Gastrocnemius medialis (tissue), 4 donors: ENCODE measurements around the gene ZDHHC13. TPM values are rescaled to one million over a fixed set of nuclear protein-coding genes. Genes with fewer than 3 reads are reported as not detected.

Experiments
- ATAC-seq, 2 donors: fragments of 150-250 bp; one replicate each; pipeline ENCODE4 v1.9.1; 2016
- DNase-seq, 2 donors: peaks; one replicate each; pipeline ENCODE4 v3.0.0-alpha.2; 2019
- H3K27ac ChIP-seq, 4 donors: fragments of 200-600 bp; sonication (generic); 1 replicate in 1 of 4; 2 replicates in 3 of 4; pipeline ENCODE4 v1.5.1; 2016 to 2018; ENCODE audit warnings: mild to moderate bottlenecking in 2 of 4, moderate library complexity in 1 of 4
- H3K27me3 ChIP-seq, 3 donors: fragments of 200-600 bp; sonication (generic) in 2 of 3; 1 replicate in 1 of 3; 2 replicates in 2 of 3; pipeline versions ENCODE4 v1.5.1 to v1.6.0; 2016 to 2019; ENCODE audit warnings: mild to moderate bottlenecking in 1 of 3, moderate library complexity in 1 of 3
- H3K36me3 ChIP-seq, 2 donors: fragments of 200-600 bp; sonication (generic) in 1 of 2; one replicate each; pipeline ENCODE4 v1.5.1; 2017 to 2018
- H3K4me1 ChIP-seq, 2 donors: fragments of 200-600 bp; sonication (generic) in 1 of 2; one replicate each; pipeline ENCODE4 v1.5.1; 2016 to 2017; ENCODE audit warnings: mild to moderate bottlenecking in 2 of 2
- H3K4me3 ChIP-seq, 4 donors: fragments of 200-600 bp; sonication (generic) in 3 of 4; 1 replicate in 1 of 4; 2 replicates in 3 of 4; pipeline ENCODE4 v1.5.1; 2016 to 2019; ENCODE audit warnings: mild to moderate bottlenecking in 2 of 4
- H3K9me3 ChIP-seq, 3 donors: fragments of 200-600 bp; sonication (generic) in 2 of 3; 1 replicate in 1 of 3; 2 replicates in 2 of 3; pipeline ENCODE4 v1.5.1; 2016 to 2019
- CTCF ChIP-seq, 5 experiments: fragments of 450-650 bp in 3 of 5; fragments of 200-600 bp in 2 of 5; sonication (generic) in 2 of 5; IDR thresholded peaks in 4 of 5; conservative IDR thresholded peaks in 1 of 5; 1 replicate in 4 of 5; 2 replicates in 1 of 5; pipeline ENCODE4 v1.5.1; 2016 to 2019; ENCODE audit warnings: antibody characterized with exemption in 5 of 5, mild to moderate bottlenecking in 3 of 5, moderate library complexity in 3 of 5
- POLR2A ChIP-seq, 2 donors: fragments of 450-650 bp; IDR thresholded peaks; one replicate each; pipeline ENCODE4 v1.6.1; 2017; ENCODE audit warnings: antibody characterized with exemption in 2 of 2, mild to moderate bottlenecking in 2 of 2, moderate library complexity in 2 of 2
- in situ Hi-C, 4 donors: fragments of 200-750 bp; cut with MboI; loops; one replicate each; pipeline versions ENCODE4 v1.15.0 to v1.8.0; 2017; ENCODE audit warnings: low sequenced_read_pairs in 4 of 4
- intact Hi-C: fragments of 100-400 bp; cut with DNase I; formaldehyde crosslinking; loops from one replicate; pipeline ENCODE4 v1.15.1; 2023; ENCODE audit warnings: low total_unique reads
- total RNA-seq, 4 donors: library from RNA; depleted of rRNA; stranded (reverse); fragments of >200 nt; gene quantifications; one replicate each; pipeline versions ENCODE4 v1.1.0 to v1.2.3, GENCODE V29; 2016

ZDHHC13 gene
- total RNA-seq, 4 donors from 2014 or later = 1.4 to 6.4 (median 3.5) TPM

- Histone ChIP-seq H3K27ac (no peak overlapping the region), H3K36me3 (no peaks in the 10 kb centered on the region), H3K9me3 (no peaks in the 10 kb centered on the region), H3K4me3 (no peak overlapping the region), H3K4me1 (no peaks in the 10 kb centered on the region), H3K27me3 (peaks cover 0 to 2% (median 0%) of the 10 kb centered on the region in 3 donors)
- intact Hi-C loops (no loop called here), in situ Hi-C loops (no loop called here)
- TF ChIP-seq POLR2A (IDR thresholded peaks at IDR 0.05) = no peak
- no peak for TF ChIP-seq CTCF (IDR thresholded peaks at IDR 0.05 in 4 of 5, conservative IDR thresholded peaks at IDR 0.05 in 1 of 5)
- ATAC-seq (no peak), DNase-seq (no peak)
Observed at GRCh38 chr11:19092342-19092741, 24.6 kb upstream of the ZDHHC13 start.

- no peak for TF ChIP-seq POLR2A (IDR thresholded peaks at IDR 0.05)
- no peak for TF ChIP-seq CTCF (IDR thresholded peaks at IDR 0.05 in 4 of 5, conservative IDR thresholded peaks at IDR 0.05 in 1 of 5)
- DNase-seq (no peak), ATAC-seq (no peak)
- in situ Hi-C loops = no loop called here
- H3K27me3 ChIP-seq = peaks cover 0 to 2% (median 0%) of the 10 kb centered on the region in 3 donors
- H3K9me3 ChIP-seq = no peaks in the 10 kb centered on the region
- no peak overlapping the region for H3K27ac ChIP-seq
- no peak overlapping the region for H3K4me3 ChIP-seq
- intact Hi-C loops = no loop called here
- H3K4me1 ChIP-seq = no peaks in the 10 kb centered on the region
- H3K36me3 ChIP-seq = no peaks in the 10 kb centered on the region
Observed at GRCh38 chr11:19092850-19093249, 24.1 kb upstream of the ZDHHC13 start.

GRCh38 chr11:19093976-19094375 is 23.0 kb upstream of the ZDHHC13 start:
- ATAC-seq (no peak), DNase-seq (no peak)
- no peaks in the 10 kb centered on the region for H3K9me3 ChIP-seq
- intact Hi-C loops = no loop called here
- in situ Hi-C loops = no loop called here
- H3K4me3 ChIP-seq = no peak overlapping the region
- no peak overlapping the region for H3K27ac ChIP-seq
- TF ChIP-seq POLR2A (IDR thresholded peaks at IDR 0.05) = no peak
- TF ChIP-seq CTCF (IDR thresholded peaks at IDR 0.05 in 4 of 5, conservative IDR thresholded peaks at IDR 0.05 in 1 of 5) = no peak
- H3K4me1 ChIP-seq = no peaks in the 10 kb centered on the region
- H3K27me3 ChIP-seq = peaks cover 0 to 2% (median 0%) of the 10 kb centered on the region in 3 donors
- H3K36me3 ChIP-seq = no peaks in the 10 kb centered on the region

- no peaks in the 10 kb centered on the region for H3K4me1 ChIP-seq
- H3K27me3 ChIP-seq = peaks cover 0 to 2% (median 0%) of the 10 kb centered on the region in 3 donors
- no peak for DNase-seq
- no peaks in the 10 kb centered on the region for H3K36me3 ChIP-seq
- intact Hi-C loops (no loop called here), in situ Hi-C loops (no loop called here)
- no peak overlapping the region for H3K27ac ChIP-seq
- no peaks in the 10 kb centered on the region for H3K9me3 ChIP-seq
- TF ChIP-seq CTCF (IDR thresholded peaks at IDR 0.05 in 4 of 5, conservative IDR thresholded peaks at IDR 0.05 in 1 of 5) = no peak
- no peak for ATAC-seq
- H3K4me3 ChIP-seq = no peak overlapping the region
Observed at GRCh38 chr11:19094859-19095258, 22.1 kb upstream of the ZDHHC13 start.

GRCh38 chr11:19099093-19099492 is 17.9 kb upstream of the ZDHHC13 start:
- TF ChIP-seq POLR2A (IDR thresholded peaks at IDR 0.05) (no peak), CTCF (IDR thresholded peaks at IDR 0.05 in 4 of 5, conservative IDR thresholded peaks at IDR 0.05 in 1 of 5) (no peak)
- Histone ChIP-seq H3K27ac (no peak overlapping the region), H3K4me1 (no peaks in the 10 kb centered on the region), H3K4me3 (no peak overlapping the region), H3K9me3 (no peaks in the 10 kb centered on the region), H3K36me3 (no peaks in the 10 kb centered on the region), H3K27me3 (no peaks in the 10 kb centered on the region)
- no peak for DNase-seq
- no peak for ATAC-seq
- in situ Hi-C loops = no loop called here
- intact Hi-C loops = no loop called here
